Endodermal cell (in vitro differentiated cells): Measurements from ENCODE around the gene ALX4. TPM values are rescaled to one million over a fixed set of nuclear protein-coding genes. Genes with fewer than 3 reads are reported as not detected.

Source experiments
- DNase-seq: peaks from one replicate; pipeline ENCODE4 v3.0.0-alpha.2; 2017
- H3K27ac ChIP-seq: 2 replicates; pipeline ENCODE4 v1.5.1; 2013; ENCODE audit warnings: mild to moderate bottlenecking, low read depth, low read length, moderate library complexity
- H3K27me3 ChIP-seq: 2 replicates; pipeline ENCODE4 v1.6.1; 2013; ENCODE audit warnings: mild to moderate bottlenecking, low read length, moderate library complexity; ENCODE audit not compliant: insufficient read depth, control insufficient read depth, poor library complexity, severe bottlenecking
- H3K36me3 ChIP-seq: 2 replicates; pipeline ENCODE4 v1.7.0; 2013; ENCODE audit warnings: mild to moderate bottlenecking, low read length, moderate library complexity; ENCODE audit not compliant: control insufficient read depth, insufficient read depth
- H3K4me1 ChIP-seq: one replicate; pipeline ENCODE4 v1.7.0; 2013; ENCODE audit warnings: low read length; ENCODE audit not compliant: control insufficient read depth, insufficient read depth
- H3K4me3 ChIP-seq: 2 replicates; pipeline ENCODE4 v1.5.1; 2013; ENCODE audit warnings: mild to moderate bottlenecking, low read length, moderate library complexity
- H3K9ac ChIP-seq: 2 replicates; pipeline ENCODE4 v1.6.1; 2013; ENCODE audit warnings: mild to moderate bottlenecking, low read length, moderate library complexity; ENCODE audit not compliant: poor library complexity, severe bottlenecking; ENCODE audit errors: extremely low read depth
- H3K9me3 ChIP-seq: 2 replicates; pipeline ENCODE4 v1.6.1; 2013; ENCODE audit warnings: mild to moderate bottlenecking, low read length, moderate library complexity; ENCODE audit not compliant: control insufficient read depth
- H3K27ac Mint-ChIP-seq: 2 replicates; pipeline ENCODE4 v1.8.0; 2020; ENCODE audit warnings: mixed read lengths
- H3K27me3 Mint-ChIP-seq: 2 replicates; pipeline ENCODE4 v1.8.0; 2021; ENCODE audit warnings: mild to moderate bottlenecking, mixed read lengths; ENCODE audit not compliant: insufficient read depth
- H3K36me3 Mint-ChIP-seq: 2 replicates; pipeline ENCODE4 v1.8.0; 2020; ENCODE audit warnings: low read depth, mixed read lengths
- H3K4me1 Mint-ChIP-seq: 2 replicates; pipeline ENCODE4 v1.8.0; 2020; ENCODE audit warnings: mixed read lengths
- H3K4me3 Mint-ChIP-seq: 2 replicates; pipeline ENCODE4 v1.8.0; 2020; ENCODE audit warnings: mild to moderate bottlenecking, moderate library complexity, mixed read lengths
- H3K9me3 Mint-ChIP-seq: 2 replicates; pipeline ENCODE4 v1.8.0; 2020; ENCODE audit warnings: mild to moderate bottlenecking, mixed read lengths
- CTCF ChIP-seq: fragments of 200-600 bp; sonication (generic); conservative IDR thresholded peaks from 2 replicates; pipeline ENCODE4 v1.5.0; 2021; ENCODE audit warnings: antibody characterized with exemption, mild to moderate bottlenecking
- WGBS, 2 experiments: methylation state at CpG; one replicate each; pipeline versions ENCODE4 v1.1.5 to v1.1.7; 2013; ENCODE audit warnings: missing lambda C conversion rate in 2 of 2, mixed read lengths in 1 of 2; ENCODE audit not compliant: insufficient coverage in 1 of 2, insufficient read length in 1 of 2; 5-methylcytosine and 5-hydroxymethylcytosine counted together
- total RNA-seq, 2 donors: library from RNA; stranded (reverse); fragmentation: NEBNext Ultra II Directional in 1 of 2; extraction: Animal tissue kit (Norgen Biotek cat#: 25700) in 1 of 2; gene quantifications; 2 replicates in 1 of 2; 3 replicates in 1 of 2; pipeline ENCODE4 v1.2.1, GENCODE V29; 2021

Gene ALX4
- total RNA-seq, 2 donors from 2014 or later, result not detected

- no peaks in the 10 kb centered on the region for H3K4me1 ChIP-seq
- Mint-ChIP-seq H3K27ac (no peak overlapping the region), H3K4me1 (no peaks in the 10 kb centered on the region), H3K9me3 (peaks cover 26% of the 10 kb centered on the region), H3K36me3 (peaks cover 13% of the 10 kb centered on the region), H3K4me3 (no peak overlapping the region), H3K27me3 (no peaks in the 10 kb centered on the region)
- peak overlapping the region; percentile 27 for H3K4me3 ChIP-seq
- 70% methylated on average over 1 of the region's 2 CpGs; no CpG with 5 or more reads in 1 of the 2 experiments for WGBS, 2 experiments
- no peak overlapping the region for H3K9ac ChIP-seq
- TF ChIP-seq CTCF, result no peak
- peaks cover 31% of the 10 kb centered on the region for H3K9me3 ChIP-seq
- no peaks in the 10 kb centered on the region for H3K36me3 ChIP-seq
- H3K27ac ChIP-seq, result no peak overlapping the region
- no peaks in the 10 kb centered on the region for H3K27me3 ChIP-seq
- DNase-seq, result no peak
Observed at GRCh38 chr11:44252999-44253602, 56.8 kb downstream of the ALX4 start.

GRCh38 chr11:44250421-44250820 is 59.5 kb downstream of the ALX4 start:
- H3K4me1 Mint-ChIP-seq, result no peaks in the 10 kb centered on the region
- TF ChIP-seq CTCF, result no peak
- H3K4me3 ChIP-seq, result no peak overlapping the region
- H3K4me3 Mint-ChIP-seq, result no peak overlapping the region
- 85 to 88% methylated on average over 4 to 6 of the region's 6 CpGs for WGBS, 2 experiments
- peaks cover under 1% of the 10 kb centered on the region for H3K4me1 ChIP-seq
- H3K36me3 ChIP-seq, result peaks cover 1% of the 10 kb centered on the region
- peaks cover 31% of the 10 kb centered on the region for H3K9me3 ChIP-seq
- peaks cover 13% of the 10 kb centered on the region for H3K36me3 Mint-ChIP-seq
- H3K27me3 ChIP-seq, result no peaks in the 10 kb centered on the region
- no peaks in the 10 kb centered on the region for H3K27me3 Mint-ChIP-seq
- no peak overlapping the region for H3K27ac Mint-ChIP-seq
- peaks cover 26% of the 10 kb centered on the region for H3K9me3 Mint-ChIP-seq
- no peak for DNase-seq
- no peak overlapping the region for H3K27ac ChIP-seq
- H3K9ac ChIP-seq, result no peak overlapping the region

- WGBS, 2 experiments, result 83 to 94% methylated on average over 2 of the region's 2 CpGs
- no peak for TF ChIP-seq CTCF
- peaks cover 19% of the 10 kb centered on the region for H3K9me3 ChIP-seq
- H3K4me3 Mint-ChIP-seq, result no peak overlapping the region
- H3K36me3 ChIP-seq, result peaks cover 7% of the 10 kb centered on the region
- H3K9me3 Mint-ChIP-seq, result peaks cover 15% of the 10 kb centered on the region
- no peak overlapping the region for H3K27ac ChIP-seq
- H3K4me1 ChIP-seq, result peaks cover 18% of the 10 kb centered on the region
- no peak for DNase-seq
- H3K4me1 Mint-ChIP-seq, result peaks cover 18% of the 10 kb centered on the region
- no peaks in the 10 kb centered on the region for H3K27me3 Mint-ChIP-seq
- H3K4me3 ChIP-seq, result no peak overlapping the region
- no peak overlapping the region for H3K27ac Mint-ChIP-seq
- H3K36me3 Mint-ChIP-seq, result peaks cover 20% of the 10 kb centered on the region
- H3K9ac ChIP-seq, result no peak overlapping the region
- H3K27me3 ChIP-seq, result no peaks in the 10 kb centered on the region
Observed at GRCh38 chr11:44248109-44248508, 61.8 kb downstream of the ALX4 start.
